ENCODE results near the gene SNX3. TPM values are rescaled to one million over a fixed set of nuclear protein-coding genes. Genes with fewer than 3 reads are reported as not detected.

Gene SNX3
- total RNA-seq, 4 donors from 2014 or later: 81.2 to 136 (median 121) TPM

DNA sequence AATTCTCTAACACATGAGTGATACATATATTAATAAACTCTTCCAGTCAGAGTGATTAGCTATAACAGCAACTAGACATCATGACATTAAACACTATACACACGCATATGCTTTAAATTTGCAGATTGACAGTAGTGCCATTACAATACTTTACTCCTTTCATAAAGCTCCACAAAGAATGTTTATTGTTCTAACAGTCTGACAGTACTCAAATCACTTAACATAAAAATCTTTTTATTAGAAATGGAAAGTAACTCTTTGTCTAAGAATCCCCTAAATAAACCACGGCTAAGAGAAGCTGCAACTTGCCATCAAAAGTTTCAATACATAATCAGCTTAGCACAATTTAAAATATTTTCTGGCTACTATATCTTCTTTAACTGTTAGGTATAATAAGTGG is 24.0 kb downstream of the SNX3 start:
- H3K9me3 ChIP-seq: no peaks in the 10 kb centered on the region
- 44 to 50% methylated on average over 2 of the region's 2 CpGs for WGBS, 2 donors (ENCODE audit: low coverage in 1 of 2)
- intact Hi-C loops (cut with DNase I; ENCODE audit: low total_unique reads): no loop called here
- no peak for TF ChIP-seq POLR2AphosphoS5 (IDR thresholded peaks at IDR 0.05)
- no peak for TF ChIP-seq POLR2A (IDR thresholded peaks at IDR 0.05)
- TF ChIP-seq, protein P1, sequence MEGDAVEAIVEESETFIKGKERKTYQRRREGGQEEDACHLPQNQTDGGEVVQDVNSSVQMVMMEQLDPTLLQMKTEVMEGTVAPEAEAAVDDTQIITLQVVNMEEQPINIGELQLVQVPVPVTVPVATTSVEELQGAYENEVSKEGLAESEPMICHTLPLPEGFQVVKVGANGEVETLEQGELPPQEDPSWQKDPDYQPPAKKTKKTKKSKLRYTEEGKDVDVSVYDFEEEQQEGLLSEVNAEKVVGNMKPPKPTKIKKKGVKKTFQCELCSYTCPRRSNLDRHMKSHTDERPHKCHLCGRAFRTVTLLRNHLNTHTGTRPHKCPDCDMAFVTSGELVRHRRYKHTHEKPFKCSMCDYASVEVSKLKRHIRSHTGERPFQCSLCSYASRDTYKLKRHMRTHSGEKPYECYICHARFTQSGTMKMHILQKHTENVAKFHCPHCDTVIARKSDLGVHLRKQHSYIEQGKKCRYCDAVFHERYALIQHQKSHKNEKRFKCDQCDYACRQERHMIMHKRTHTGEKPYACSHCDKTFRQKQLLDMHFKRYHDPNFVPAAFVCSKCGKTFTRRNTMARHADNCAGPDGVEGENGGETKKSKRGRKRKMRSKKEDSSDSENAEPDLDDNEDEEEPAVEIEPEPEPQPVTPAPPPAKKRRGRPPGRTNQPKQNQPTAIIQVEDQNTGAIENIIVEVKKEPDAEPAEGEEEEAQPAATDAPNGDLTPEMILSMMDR (IDR thresholded peaks at IDR 0.05): no peak
- TF ChIP-seq EP300 (IDR thresholded peaks at IDR 0.05; ENCODE audit: low read depth): no peak
- H3K27me3 ChIP-seq: no peaks in the 10 kb centered on the region
- H3K36me3 ChIP-seq: no peaks in the 10 kb centered on the region
- no peak for DNase-seq
- in situ Hi-C loops (cut with MboI; ENCODE audit: low pct_ligation_motif_present in 1 of 4, low pct_unique_long_range_greater_than_20kb in 1 of 4, low sequenced_read_pairs in 3 of 4): no loop called here
- H3K27ac ChIP-seq: no peak overlapping the region
- no peak overlapping the region for H3K4me3 ChIP-seq
- H3K4me1 ChIP-seq: no peaks in the 10 kb centered on the region

DNA sequence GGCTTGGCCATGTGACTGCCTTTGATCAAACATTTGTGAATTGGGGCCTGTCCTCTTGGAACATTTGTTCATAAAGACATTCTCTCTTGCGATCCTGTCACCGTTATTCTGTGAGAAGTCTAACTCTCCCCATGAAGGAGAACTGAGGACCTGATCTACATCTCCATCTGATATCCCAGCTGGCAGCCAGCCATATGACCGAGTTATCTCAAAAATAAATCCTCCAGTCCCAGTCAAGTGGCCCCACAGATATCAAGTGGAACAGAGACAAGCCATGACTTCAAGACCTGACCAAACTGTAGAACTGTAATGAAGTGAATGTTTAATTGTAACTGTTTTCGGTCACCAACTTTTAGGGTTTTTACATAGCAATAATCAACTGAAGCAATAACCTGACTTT is 25.7 kb downstream of the SNX3 start:
- no peak for DNase-seq
- intact Hi-C loops (cut with DNase I; ENCODE audit: low total_unique reads): no loop called here
- no peak overlapping the region for H3K4me3 ChIP-seq
- H3K27ac ChIP-seq: no peak overlapping the region
- in situ Hi-C loops (cut with MboI; ENCODE audit: low pct_ligation_motif_present in 1 of 4, low pct_unique_long_range_greater_than_20kb in 1 of 4, low sequenced_read_pairs in 3 of 4): no loop called here
- no peaks in the 10 kb centered on the region for H3K36me3 ChIP-seq
- 90 to 100% methylated on average over 3 to 4 of the region's 4 CpGs for WGBS, 2 donors (ENCODE audit: low coverage in 1 of 2)
- no peaks in the 10 kb centered on the region for H3K4me1 ChIP-seq
- TF ChIP-seq, protein P1 (IDR thresholded peaks at IDR 0.05): no peak
- no peak for TF ChIP-seq EP300 (IDR thresholded peaks at IDR 0.05; ENCODE audit: low read depth)
- TF ChIP-seq POLR2AphosphoS5 (IDR thresholded peaks at IDR 0.05): no peak
- no peak for TF ChIP-seq POLR2A (IDR thresholded peaks at IDR 0.05)
- no peaks in the 10 kb centered on the region for H3K9me3 ChIP-seq
- H3K27me3 ChIP-seq: no peaks in the 10 kb centered on the region

DNA sequence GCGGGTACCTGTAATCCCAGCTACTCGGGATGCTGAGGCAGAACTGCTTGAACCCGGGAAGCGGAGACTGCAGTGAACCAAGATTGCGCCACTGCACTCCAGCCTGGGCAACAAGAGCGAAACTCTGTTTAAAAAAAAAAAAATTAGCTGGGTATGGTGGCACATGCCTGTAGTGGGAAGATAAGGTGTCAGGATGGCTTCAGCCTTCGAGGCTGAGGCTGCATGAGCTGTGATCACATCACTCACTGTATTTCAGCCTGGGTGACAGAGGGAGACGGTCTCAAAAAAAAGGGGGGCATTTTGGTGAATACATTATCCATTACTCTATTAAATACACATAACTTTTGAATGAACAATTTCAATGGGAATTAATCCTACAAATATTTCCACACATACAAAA is 32.4 kb downstream of the SNX3 start:
- intact Hi-C loops (cut with DNase I; ENCODE audit: low total_unique reads) (no loop called here), in situ Hi-C loops (cut with MboI; ENCODE audit: low pct_ligation_motif_present in 1 of 4, low pct_unique_long_range_greater_than_20kb in 1 of 4, low sequenced_read_pairs in 3 of 4) (no loop called here)
- no peak for DNase-seq
- Histone ChIP-seq H3K27ac (no peak overlapping the region), H3K4me1 (no peaks in the 10 kb centered on the region), H3K36me3 (no peaks in the 10 kb centered on the region), H3K27me3 (no peaks in the 10 kb centered on the region), H3K4me3 (no peak overlapping the region), H3K9me3 (no peaks in the 10 kb centered on the region)
- TF ChIP-seq, protein P1 (IDR thresholded peaks at IDR 0.05): no peak
- TF ChIP-seq POLR2AphosphoS5 (IDR thresholded peaks at IDR 0.05) (no peak), EP300 (IDR thresholded peaks at IDR 0.05; ENCODE audit: low read depth) (no peak), POLR2A (IDR thresholded peaks at IDR 0.05) (no peak)
- 95 to 98% methylated on average over 6 to 8 of the region's 8 CpGs for WGBS, 2 donors (ENCODE audit: low coverage in 1 of 2)

DNA sequence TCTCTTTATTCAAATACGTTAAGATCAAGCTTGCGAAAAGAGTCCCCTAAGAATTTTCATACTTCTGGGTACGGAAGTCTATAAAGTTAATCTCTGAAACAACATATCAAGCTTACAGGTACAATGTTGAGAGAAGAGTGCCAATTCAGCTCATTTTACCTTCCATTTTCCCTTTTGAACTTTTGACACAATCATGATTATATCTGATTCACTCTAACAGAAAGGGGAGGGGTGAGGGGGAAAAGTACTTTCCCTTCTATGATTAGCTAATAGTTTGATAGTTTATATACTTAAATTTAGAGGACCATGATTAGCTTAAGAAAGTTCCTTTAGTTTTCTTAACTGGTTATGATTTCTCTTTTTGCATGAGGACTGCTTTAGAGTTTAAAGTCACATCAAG is 33.5 kb downstream of the SNX3 start:
- peaks cover 0 to 9% (median 4%) of the 10 kb centered on the region in 4 donors for H3K36me3 ChIP-seq
- H3K27me3 ChIP-seq: no peaks in the 10 kb centered on the region
- TF ChIP-seq POLR2AphosphoS5 (IDR thresholded peaks at IDR 0.05) (no peak), POLR2A (IDR thresholded peaks at IDR 0.05) (no peak), EP300 (IDR thresholded peaks at IDR 0.05; ENCODE audit: low read depth) (no peak)
- TF ChIP-seq, protein P1 (IDR thresholded peaks at IDR 0.05): no peak
- H3K4me3 ChIP-seq: no peak overlapping the region
- WGBS, 2 donors (ENCODE audit: low coverage in 1 of 2): 66 to 87% methylated on average over 3 of the region's 3 CpGs
- intact Hi-C loops (cut with DNase I; ENCODE audit: low total_unique reads): no loop called here
- H3K9me3 ChIP-seq: no peaks in the 10 kb centered on the region
- in situ Hi-C loops (cut with MboI; ENCODE audit: low pct_ligation_motif_present in 1 of 4, low pct_unique_long_range_greater_than_20kb in 1 of 4, low sequenced_read_pairs in 3 of 4): no loop called here
- no peak for DNase-seq
- H3K27ac ChIP-seq: no peak overlapping the region
- H3K4me1 ChIP-seq: no peaks in the 10 kb centered on the region

Measured in transverse colon (tissue), 4 donors.